HG02571 (cell line): ENCODE results near the gene PCGF6.
A peak's percentile ranks its signal among the peaks of the same experiment; 100 is the strongest.
"Not testable (repeated sequence)": the region's sequence is repeated elsewhere in the genome, so short reads cannot be mapped to it uniquely, and the experiment has no call there.

Experiments used
- ATAC-seq: cut with Tn5 transposase; IDR thresholded peaks from one replicate; pipeline ENCODE4 v1.9.1; 2021; ENCODE audit warnings: mild to moderate bottlenecking, moderate library complexity; ENCODE audit not compliant: unreplicated experiment

The PCGF6 gene, protein sequence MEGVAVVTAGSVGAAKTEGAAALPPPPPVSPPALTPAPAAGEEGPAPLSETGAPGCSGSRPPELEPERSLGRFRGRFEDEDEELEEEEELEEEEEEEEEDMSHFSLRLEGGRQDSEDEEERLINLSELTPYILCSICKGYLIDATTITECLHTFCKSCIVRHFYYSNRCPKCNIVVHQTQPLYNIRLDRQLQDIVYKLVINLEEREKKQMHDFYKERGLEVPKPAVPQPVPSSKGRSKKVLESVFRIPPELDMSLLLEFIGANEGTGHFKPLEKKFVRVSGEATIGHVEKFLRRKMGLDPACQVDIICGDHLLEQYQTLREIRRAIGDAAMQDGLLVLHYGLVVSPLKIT

DNA sequence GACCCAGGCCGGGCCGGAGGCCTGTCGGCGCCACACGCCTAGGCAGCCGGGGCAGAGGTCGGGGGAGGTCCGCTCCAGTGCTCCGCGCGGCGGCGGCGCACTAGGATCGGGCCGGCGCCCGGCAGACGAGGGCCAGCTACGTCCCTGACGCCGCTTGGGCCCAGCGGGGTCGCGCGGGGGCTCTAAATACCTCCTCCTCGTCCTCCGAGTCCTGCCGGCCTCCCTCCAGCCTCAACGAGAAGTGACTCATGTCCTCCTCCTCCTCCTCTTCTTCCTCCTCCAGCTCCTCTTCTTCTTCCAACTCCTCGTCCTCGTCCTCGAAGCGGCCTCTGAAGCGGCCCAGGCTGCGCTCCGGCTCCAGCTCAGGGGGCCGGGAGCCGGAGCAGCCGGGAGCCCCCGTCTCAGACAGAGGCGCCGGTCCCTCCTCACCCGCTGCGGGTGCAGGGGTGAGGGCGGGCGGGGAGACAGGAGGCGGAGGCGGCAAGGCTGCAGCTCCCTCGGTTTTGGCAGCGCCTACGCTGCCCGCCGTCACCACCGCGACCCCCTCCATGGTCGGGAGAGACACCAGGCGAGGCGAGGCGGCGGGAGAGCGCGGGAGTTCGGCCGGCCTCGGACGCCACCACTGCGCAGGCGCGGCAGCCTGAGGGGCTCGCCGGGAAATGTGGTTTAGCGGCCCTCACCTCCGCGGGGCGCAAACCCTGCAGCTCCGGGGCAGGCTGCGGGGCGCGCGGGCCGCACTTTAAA, at the start of gene PCGF6:
PCGF6 (minus strand) TSS at position 624 of the 744 bp plus-strand sequence; CDS start at position 550, 74 bp downstream.
- ATAC-seq: peak; percentile 83

DNA sequence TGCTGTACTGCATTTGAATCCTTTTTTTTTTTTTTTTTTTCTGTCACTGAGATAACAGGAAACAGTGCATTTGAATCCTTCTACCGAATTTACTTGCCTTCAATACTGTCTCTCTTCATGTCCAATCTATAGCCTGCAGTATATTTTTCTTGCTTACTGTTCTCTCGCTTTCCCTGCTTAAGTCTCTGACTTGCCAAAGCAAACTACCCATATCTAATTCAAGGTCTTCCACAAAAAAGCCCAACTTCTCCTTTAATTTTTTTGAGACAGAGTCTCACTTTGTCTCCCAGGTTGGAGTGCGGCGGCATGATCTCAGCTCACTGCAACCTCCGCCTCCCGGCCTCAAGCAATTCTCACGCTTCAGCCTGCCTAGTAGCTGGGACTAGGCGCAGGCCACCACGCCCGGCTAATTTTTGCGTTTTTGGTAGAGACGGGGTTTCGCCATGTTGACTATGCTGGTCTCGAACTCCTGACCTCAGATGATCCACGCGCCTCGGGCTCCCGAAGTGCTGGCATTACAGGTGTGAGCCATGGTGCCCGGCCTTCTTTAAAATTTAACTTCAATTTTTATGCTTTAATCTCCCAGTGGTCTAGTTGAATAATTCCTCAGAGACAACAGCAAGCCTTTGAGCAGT, 46.4 kb upstream of the PCGF6 start:
- ATAC-seq: no peak

DNA sequence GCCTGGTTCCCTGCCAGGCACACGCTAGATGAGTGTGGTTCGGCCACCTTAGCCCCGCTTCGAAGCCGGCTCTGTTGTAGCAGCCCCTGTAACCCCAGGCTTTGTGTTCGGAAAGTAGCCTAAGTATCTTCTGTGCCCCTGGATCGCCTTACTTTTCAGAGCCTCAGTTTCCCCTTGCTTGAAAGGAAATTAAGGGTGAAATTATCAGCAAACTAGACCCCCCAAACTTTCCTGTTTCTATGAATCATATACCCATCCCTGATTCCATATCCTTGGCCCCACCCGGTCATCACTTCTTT, 45.8 kb upstream of the PCGF6 start:
- peak; percentile 4 for ATAC-seq

DNA sequence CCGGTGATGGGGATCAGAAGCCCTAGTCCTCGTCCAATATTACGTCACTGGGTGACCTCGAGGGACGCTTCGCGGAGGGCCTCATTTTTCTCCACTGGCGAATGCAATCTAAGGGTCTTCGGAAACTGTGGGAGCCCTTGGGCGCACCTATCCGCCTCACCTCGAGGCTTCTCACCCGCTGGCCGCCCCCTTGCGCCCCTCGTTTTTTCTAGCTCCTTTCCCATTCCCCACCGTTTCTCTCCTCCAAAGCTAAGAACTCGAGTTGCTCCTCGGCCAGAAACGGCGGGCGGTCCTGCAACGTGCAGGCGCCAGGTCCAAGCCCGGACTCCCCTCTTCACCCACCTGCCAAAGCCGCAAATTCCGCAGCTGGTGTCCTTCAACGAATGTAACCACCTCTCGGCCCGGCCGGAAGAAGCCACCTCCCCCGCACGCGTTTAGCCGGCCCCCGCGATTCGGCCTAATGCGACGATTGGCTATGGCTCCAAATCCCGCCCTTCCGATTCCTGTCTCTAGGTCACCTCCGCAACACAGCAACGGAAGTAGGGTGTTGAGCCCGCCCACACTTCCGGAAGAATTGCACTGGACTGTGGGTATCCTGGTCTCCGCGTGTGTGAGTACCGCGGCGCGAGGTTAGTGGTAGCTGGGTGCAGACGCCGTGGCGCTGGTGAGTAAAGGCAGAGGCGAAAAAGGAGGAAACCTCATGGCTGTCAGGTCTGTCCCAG, 45.3 kb upstream of the PCGF6 start, which contains the start of the genes ATP5MK and PDCD11:
ATP5MK (minus strand) TSS at position 409 of the 722 bp plus-strand sequence. CDS start 4,018 bp downstream, outside the sequence.
PDCD11 (plus strand) TSS at position 560 of the 722 bp plus-strand sequence. CDS start 1,801 bp downstream, outside the sequence.
- ATAC-seq: peak; percentile 98

- ATAC-seq: no peak
Observed at GRCh38 chr10:103395754-103396066, 44.8 kb upstream of the PCGF6 start.

DNA sequence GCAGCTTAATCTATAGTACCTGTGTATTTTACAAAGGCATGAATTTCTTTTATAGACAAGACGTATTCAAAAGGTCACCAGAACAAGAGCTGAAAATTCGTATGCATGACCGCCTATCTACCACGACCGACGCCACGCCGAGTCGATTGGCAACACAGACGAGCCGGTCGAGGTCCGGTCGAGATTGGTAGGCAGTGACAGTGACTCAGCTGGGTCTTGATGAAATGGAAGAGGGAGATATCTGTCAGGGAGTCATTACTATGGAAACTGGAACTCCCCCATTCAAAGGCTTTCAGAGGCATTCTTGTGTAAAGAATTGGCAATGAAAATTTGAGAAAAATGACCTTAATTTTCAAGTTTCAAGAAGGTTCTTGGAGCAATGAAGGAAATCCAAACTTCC, 43.2 kb upstream of the PCGF6 start:
- no peak for ATAC-seq

DNA sequence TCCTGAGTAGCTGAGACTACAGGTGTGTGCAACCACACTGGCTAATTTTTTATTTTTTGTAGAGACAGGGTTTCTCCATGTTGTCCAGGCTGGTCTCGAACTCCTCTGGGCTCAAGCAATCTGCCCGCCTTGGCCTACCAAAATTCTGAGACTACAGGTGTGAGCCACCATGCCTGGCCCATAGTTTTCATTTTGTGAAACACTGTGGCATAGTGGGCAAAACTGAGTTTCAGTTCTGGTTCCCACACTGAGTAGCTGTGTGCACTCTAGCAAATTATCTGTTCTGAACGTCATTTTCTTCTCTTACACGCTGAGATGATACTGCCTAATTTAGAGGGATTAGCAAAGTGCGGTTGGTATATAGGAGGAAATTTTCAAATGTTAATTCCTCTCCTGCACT, 31.8 kb upstream of the PCGF6 start:
- ATAC-seq: no peak

DNA sequence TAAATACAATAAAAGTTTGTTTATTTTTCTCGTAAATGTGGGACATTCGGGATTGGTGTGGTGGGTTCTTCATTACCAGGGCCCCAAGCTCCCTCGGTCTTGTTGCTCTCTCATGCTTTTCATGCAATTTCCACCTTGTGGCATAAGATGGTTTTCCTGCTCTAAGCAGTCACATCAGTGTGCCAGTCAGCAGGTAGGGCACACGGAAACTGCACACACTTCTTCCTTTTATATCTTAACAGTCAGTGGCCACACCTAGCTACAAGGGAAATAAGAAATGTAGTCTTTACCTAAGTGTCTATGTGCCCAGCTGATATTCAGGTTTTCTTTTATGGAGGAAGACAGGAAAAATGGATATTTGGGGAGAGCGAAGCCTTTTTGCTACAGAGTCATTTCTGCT, 23.3 kb upstream of the PCGF6 start:
- no peak for ATAC-seq

DNA sequence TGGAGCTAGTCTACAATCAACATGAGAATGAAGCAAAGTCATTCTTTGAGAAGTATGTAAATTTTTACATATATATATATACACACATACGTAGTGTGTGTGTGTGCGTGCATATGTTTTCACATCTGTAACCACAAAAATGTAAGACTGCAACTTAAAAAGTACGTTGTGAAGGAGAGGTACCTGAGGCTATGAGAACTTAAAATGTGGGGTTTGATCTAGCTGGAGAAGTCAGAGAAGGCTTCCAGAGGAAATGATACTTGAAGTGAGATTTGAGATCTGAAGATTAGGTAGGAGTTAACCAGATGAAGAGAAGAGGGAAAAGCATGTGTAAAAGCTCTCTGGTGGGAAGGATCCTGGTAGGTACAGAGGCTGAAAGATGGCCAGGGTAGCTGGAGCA, 22.6 kb upstream of the PCGF6 start:
- ATAC-seq: no peak

- peak; percentile 52 for ATAC-seq
Observed at GRCh38 chr10:103367782-103368518, 17.0 kb upstream of the PCGF6 start, which contains the start of gene TAF5. Gene TAF5 (plus strand): TSS chr10:103367976. CDS start chr10:103367990, 14 bp downstream.

- ATAC-seq: no peak
Observed at GRCh38 chr10:103367379-103367781, 16.4 kb upstream of the PCGF6 start.

GRCh38 chr10:103360791-103361190, 9.9 kb upstream of the PCGF6 start:
- ATAC-seq: not testable (repeated sequence)

- ATAC-seq: not testable (repeated sequence)
Observed at GRCh38 chr10:103359493-103359892, 8.6 kb upstream of the PCGF6 start.

DNA sequence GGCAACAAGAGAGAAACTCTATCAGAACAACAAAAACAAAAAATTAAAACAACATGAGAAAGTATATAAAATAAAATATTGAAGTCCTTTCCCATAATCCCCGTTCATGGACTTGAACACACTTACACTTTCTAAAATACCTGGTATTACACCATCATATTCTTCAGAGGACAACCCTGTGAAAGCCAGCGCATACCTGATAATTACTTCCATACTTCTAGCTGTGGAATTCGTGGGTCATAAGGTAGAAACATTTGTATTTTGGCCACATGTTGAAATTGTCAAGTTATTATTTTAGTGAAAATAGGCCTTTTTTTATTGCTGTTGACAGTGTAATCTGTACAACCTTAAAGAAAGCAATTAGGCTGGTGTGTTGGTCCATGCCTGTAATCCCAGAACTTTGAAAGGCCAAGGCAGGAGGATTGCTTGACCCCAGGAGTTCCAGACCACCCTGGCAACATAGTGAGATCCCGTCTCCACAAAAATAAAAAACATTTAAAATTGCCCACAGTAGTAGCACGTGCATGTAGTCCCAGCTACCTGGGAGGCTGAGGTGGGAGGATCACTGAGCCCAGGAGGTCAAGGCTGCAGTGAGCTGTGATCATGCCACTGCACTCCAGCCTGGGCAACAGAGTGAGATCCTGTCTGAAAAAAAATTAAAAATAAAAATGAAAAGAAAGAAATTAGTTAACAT, 5.1 kb upstream of the PCGF6 start:
- no peak for ATAC-seq

GRCh38 chr10:103354567-103354966, 3.6 kb upstream of the PCGF6 start:
- ATAC-seq: not testable (repeated sequence)

GRCh38 chr10:103353281-103353680, 2.3 kb upstream of the PCGF6 start:
- no peak for ATAC-seq

DNA sequence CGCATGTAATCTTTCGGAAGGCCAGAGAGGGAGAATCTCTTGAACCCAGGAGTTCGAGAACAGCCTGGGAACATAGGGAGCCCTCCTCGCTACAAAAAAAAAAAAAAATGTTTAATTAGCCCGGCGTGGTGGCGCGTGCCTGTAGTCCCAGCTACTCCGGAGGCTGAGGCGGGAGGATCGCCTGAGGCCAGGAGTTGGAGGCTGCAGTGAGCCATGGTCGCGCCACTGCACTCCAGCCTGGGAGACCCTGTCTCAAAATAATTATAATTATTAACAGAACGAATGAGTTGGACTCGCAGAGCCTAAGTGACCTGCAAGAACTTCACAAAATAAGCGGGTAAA, 794 bp downstream of the PCGF6 start:
- no peak for ATAC-seq

DNA sequence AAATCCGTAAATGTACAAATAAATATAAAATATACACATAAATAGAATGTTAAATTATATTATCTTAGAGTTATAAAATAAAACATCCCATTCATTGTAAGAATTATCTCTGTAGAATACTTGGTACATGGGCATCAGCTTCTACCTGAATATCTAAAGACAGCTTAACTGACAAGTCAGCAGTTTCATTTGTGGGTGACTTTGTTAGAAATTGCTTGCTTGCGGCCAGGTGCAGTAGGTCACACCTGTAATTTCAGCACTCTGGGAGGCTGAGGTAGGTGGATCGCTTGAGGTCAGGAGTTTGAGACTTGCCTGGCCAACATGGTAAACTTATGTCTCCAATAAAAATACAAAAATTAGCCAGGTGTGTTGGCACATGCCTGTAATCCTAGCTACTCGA, 14.6 kb downstream of the PCGF6 start:
- ATAC-seq: no peak

- ATAC-seq: no peak
Observed at GRCh38 chr10:103334567-103334966, 16.4 kb downstream of the PCGF6 start.
